Fibroblast of upper back skin (primary cell): Measurements from ENCODE around the gene PRR29.
A peak's percentile ranks its signal among the peaks of the same experiment; 100 is the strongest.
"Not testable (repeated sequence)": the region's sequence is repeated elsewhere in the genome, so short reads cannot be mapped to it uniquely, and the experiment has no call there.

Source experiments
- DNase-seq: peaks from one replicate; pipeline ENCODE4 v3.0.0-alpha.2; 2013

PRR29 gene

DNA sequence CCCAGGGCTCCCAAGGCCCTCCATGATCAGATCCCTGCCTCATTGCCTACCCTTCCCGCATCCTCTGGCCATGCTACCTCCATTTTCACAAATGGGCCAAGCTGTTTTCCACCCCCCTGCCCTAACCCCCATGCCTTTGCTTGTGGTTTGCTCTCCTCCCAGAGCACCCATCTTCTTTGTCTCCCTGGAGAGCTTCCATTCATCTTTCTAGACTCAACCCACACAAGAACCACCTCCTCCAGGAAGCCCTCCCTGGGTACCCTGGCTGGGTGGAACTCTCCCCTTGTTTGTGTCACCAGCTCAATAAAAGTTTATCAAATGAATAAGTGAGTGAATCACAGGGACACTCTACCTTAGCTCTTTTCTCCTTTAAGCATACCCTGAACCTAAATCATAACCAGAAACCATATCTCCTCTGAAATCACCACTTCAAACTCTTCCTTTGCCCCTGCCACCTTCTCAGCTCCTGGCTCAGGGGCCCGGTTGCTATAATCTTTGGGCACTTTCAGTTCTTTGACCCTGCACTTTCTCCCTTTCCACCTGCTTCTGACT is 22.5 kb upstream of the PRR29 start:
- no peak for DNase-seq

DNA sequence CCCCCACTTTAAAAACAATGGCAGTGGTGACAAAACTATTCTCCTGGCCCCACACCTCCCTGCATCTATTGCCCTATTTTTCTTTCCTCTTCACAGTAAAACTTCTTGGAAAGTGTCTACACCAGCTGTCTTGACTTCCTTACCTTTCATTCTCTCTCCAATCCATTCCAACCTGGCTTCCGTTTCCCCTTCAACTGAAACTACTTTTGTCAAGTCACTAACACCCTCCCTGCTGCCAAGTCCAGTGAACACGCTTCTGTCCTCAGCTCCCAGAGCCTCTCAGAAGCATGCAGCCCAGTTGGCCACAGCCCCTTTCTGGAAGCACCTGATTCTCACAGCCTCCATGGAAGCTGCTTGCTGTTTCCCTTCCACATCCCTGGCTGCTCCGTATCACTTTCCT is 21.4 kb upstream of the PRR29 start:
- no peak for DNase-seq

DNA sequence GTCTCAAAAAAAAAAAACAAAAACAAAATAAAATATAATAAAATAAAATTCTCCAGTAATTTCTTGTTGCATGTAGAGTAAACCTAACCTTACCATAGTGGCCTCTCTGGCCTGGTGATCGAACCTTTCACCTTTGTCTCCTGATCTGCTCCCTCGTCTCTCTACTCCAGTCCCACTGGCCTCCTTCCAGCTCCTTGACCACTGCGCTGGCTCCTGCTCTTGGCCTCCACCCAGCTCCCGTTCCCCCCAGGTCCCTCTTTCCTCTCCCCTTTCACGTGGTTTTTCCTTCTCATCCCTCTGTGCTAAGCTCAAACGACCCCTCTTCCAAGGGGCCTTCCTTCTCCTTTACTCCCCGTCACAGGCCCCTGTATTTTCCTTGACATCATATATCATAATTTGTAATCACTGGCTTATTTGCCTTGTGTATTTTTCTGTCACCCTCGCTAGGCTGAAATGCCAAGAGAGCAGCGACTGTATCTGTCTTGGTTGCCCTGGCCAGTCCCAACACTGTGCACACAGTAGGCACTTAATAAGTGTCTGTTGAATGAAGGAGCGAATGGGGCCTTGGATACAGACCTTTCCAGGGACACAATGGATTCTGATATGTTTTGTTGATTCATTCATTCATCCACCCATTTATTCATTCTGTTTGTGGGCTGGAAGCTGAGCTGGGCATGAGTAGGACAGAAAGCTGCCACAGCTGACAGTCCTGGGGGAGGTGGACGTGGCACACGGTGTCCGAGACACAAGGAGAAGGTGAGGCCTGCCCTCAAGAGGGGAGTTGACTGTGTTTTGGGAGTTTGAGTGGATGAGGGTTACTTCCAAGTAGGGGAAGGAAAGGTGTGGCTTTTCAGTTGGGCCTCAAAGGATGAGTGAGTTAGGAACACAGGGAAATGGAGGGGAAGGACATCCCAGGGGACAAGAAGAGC is 19.6 kb upstream of the PRR29 start:
- no peak for DNase-seq

GRCh38 chr17:63982641-63983040 is 15.5 kb upstream of the PRR29 start:
- not testable (repeated sequence) for DNase-seq

DNA sequence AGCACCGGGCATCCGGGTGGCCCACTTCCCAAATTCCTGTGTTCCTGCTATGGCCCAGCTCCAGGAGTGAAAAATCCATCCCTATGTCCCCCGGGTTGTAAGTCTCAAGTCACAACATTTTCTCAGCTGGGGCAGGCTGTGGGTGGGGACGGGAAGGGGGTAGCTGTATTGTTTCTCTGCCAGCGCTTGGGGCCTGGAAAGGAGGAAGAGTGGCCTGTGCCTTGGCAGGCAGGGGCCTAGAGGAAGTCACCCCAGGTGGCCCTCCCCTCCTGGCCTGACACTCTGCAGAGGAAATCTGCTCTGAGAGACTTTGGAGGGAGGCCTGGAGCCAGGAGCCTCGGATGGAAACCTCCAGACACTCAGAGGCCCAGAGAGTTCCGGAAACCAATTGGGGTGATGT is 14.8 kb upstream of the PRR29 start:
- no peak for DNase-seq

DNA sequence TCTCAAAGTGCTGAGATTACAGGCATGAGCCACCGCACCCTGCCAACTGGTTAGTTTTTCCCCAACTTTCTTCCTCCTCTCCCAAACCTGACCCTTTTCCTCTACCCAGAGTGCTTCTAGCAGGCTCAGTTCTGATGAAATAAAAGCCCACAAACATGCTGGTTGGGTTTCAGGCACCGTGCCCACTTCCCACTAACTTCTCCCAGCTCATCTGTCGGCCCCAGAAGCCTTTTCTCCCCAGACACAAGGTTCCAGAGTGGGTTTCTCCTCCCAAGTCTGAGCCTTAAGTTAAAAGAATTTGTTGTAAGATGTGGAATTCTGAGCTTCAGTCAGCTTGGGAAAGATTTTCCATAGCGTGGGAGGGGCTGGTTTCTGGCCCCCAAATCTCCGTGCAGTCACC is 13.9 kb upstream of the PRR29 start:
- peak; percentile 58 for DNase-seq

DNA sequence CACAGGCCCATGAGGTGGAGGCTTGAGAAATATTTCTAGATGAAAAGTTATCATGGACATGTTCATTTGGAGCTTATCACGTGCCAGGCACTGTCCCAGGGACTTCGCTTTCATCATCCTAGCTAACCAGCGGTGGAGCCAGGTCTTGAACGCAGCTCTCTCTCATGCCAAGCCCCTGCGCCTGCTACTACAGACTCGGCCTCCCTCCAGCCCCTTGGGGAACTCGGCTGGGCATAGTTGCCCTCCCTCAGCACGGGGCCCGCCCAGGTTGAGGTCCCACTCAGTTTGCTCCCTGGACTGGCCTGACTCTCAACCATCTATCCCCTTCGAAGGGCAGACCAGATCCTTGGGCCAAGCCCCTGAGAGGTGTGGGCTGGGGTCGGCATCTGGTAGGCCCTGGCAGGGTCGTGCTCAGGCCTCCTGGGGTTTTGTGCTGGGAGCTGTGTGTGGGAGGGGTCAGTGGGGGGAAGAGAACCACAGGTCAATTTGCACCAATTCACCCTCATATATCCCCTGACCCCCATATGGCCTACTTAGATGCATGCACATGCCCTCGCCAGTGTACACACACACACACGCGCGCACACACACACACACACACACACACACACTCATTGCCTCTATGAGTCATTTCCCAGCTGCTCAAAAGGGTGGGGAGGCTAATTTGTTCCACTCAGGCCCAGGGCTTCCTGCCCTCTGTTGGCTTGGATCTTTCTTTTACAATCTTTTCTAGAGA is 13.3 kb upstream of the PRR29 start:
- DNase-seq = peak; percentile 87

- DNase-seq = no peak
Observed at GRCh38 chr17:63985387-63986140, 12.6 kb upstream of the PRR29 start.

DNA sequence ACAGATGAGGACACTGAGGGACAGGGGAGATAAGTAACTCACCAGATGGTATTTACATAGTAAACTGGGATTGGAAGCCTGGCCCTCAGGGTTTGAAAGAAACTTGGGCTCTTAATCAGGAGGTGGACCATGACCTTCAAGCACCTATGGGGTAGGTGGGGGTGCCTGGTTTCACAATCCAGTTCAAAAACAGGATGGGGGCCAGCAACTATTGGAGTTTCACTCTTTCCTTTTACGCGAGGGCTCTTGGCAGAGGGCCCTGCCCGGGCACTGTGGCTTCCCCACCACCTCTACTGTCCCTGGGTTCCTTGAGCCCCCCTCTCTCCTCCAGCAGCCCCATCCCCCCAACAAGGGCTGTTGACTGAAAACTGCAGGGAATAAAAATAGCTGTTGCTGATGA is 11.3 kb upstream of the PRR29 start:
- DNase-seq = no peak

DNA sequence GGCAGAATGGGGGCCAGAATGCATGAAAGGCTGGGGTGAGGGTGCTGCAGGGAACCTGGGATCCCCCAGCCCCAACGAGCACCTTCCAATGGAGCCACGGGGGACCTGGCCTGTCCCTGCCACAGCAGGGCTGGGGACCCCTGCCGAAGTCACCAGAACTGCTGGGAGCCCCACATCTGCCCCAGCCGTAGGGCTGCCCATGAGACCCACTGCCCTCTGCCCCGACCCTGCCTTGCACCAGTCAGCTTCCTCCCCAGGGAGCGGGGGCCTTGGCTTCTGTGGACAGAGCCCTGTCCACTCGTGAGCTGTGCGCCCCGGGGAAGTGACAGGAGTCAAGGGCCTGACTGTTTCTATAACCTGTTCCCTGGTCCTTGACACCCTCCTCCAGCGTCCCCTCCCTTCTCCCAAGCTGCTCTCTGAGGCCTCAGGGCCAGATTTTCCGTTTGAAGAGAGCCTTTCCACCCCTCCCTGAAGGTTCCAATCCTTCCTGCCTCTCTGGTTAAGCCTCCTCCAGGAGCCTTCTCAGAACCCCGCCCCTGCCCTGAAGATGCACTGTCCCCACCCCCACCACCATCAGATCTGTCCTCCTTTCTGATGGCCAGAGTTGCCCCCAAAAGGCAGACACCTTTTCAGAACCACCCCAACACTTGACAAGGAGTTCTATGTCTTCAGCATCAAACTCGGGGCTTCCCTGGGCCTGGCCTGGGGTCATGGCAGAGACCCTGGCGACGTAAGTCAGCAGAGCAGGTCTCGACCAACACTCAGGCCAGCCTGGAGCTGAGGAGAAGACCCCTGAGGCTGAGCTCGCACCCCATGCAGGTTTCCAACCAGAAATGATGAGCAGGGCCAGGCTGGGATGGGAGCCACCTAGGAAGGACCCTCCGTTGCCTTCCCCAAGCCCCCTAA is 10.7 kb upstream of the PRR29 start:
- no peak for DNase-seq

GRCh38 chr17:63988127-63988478 is 10.0 kb upstream of the PRR29 start:
- no peak for DNase-seq

DNA sequence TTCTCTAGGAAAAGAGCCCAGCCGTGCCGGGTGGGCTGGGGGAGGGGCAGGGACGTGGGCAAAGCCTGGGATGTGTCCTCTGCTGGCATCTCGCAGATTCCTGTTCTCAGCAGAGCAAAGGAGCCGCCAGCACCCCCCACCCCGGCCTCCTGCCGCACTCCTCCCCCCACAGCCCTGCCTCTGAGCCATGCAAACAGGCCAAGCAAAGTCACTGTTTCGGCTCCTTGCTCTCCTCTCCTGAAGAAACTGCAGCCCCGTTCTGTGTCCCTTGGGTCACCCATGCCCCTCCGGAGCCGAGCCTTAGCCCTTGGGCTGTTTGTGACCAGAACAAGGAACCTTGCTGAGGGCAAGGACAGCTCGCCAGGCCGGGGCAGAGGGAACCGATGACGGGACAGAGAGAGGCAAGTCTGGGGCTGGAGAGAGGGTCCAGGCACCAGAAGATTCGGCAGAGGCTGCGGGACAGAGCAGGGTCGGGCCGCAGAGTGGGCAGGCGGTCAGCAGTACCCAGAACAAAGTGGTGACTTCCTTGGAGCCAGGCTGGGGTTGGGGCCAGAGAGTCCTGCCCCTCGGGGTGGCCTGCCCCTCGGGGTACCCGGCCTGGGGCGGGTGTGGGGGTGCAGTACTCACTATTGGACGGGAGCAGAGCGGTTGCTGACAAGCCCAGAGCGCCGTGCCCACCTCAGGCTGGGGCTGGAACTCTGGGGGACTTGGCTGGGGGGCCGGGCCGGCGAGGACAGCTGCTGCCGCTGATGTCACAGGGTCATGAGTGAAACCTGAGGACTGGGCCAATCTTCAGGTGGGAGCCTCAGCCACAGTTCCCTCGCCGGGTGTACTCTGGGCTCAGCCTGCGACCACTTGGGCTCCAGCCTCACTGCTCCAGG is 9.2 kb upstream of the PRR29 start:
- peak; percentile 37 for DNase-seq

DNA sequence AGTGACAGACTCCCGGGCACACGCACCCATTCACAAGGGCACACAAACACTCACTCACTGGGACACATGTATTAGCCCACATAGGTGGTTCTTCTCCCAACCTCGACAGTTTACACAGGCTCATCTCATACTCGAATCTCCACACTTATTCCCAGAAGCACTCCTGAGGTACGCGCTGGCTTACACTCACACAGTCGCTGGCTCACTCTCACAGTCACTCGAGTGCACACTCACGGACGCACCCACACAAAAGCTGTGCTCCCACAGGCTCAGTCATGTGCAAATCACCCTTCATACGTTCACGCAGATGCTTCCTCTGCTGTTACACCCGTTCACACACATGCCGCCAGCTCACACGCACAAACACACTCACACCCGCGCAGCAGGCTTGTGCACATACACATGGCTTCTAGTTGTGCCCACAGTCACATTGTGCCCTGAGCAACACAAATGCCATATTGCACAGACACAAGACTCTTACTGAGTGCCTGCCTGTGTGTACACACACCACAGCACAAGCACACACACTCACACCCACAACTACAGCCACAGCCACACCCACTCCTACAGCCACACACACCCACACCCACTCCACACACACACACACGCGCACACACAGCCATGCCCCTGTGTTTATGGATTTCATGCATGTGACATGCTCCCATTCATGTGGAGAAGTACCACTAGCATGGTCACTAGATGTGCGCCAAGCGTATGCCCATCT is 8.4 kb upstream of the PRR29 start:
- no peak for DNase-seq

DNA sequence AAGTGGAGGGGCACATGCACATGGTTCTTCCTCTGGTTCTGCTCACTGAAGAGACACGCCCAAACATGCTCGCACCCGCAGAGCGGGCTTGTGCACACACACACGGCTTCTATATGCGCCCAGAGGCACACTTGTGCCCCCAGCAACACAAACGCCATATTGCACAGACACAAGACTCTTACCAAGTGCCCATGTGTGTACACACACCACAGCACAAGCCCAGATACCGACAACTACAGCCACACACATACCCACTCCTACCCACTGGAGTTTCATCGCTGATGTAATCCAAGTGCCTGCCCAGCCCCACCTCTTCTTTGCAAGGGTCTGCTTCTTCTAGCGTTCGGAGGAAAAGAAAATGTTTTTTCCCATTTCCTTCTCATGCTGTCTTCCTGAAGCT is 6.5 kb upstream of the PRR29 start:
- no peak for DNase-seq

- DNase-seq = no peak
Observed at GRCh38 chr17:63993368-63993985, 4.7 kb upstream of the PRR29 start.

DNA sequence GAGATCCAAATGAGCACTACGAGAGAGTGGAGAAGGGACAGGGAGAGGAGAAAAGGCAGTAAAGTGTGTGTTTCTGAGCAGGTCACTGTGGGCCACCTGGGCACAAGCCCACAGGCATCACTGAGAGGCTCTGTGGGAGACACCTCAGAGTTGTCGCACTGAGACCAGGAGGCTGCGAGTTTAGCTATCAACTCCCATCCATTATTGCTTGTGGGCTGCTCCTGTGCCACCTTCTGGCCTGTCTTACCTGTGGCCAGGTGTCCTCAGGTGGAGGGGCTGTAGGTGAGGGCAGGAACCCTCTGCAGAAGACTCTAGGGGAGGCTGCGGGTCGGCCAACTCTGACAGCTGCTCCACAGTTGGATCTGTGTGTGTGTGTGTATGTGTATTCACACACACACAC is 2.5 kb upstream of the PRR29 start:
- no peak for DNase-seq

DNA sequence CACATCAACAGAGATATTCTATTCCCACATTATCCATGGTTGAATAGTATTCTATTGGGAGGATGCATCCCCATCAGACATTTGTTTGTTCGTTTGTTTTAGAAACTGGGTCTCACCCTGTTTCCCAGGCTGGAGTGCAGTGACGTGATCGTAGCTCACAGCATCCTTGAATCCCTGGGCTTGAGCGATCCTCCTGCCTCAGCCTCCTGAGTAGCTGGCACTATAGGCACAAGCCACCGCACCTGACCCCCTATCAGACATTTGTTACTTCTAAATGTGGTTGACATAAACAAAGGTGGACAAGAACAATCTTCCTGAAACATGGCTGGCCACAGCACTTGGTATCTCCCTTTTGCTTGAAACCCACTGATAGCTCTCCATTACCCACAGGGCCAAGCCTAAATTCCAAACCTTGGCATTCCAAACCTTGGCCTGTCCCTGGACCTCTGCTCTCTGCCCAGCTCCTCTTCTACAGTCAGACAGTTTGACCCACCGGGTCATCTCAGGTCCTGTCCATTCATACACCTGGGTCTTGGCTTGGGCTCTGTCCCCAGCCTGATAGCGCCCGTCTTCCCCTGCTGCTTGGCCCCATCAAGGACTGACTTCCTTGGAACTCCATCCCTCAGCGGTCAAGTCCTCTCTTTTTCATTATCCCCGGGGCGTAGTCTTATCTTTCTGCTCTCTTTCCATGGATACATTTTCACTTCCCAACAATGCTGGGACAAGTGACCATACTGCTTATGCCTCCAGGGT is 1.5 kb upstream of the PRR29 start:
- no peak for DNase-seq

GRCh38 chr17:63997341-63998048 is 656 bp upstream of the PRR29 start:
- no peak for DNase-seq
